ENCODE measurements around the gene DLK2.

DNA sequence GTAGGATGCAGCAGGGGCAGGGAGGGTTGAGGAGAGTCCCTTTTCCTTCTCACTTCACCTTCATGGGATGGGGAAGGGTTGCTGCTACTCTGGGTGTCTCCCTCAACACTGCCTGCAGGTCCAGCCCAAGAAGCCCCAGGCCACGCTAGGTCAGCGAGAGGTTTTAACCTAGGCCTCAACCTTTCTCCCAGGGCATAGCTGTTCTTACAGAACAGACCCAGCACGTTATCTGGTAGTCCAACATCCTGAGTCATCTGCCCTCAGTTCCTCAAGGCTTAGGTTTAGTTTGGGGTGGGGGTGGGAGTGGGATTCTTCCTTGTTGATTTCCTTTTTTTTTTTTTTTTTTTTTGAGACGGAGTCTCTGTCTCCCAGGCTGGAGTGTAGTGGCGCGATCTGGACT lies 39.0 kb upstream of the DLK2 start:
- TF ChIP-seq EZH2 (IDR thresholded peaks at IDR 0.05; ENCODE audit: insufficient read depth, poor library complexity, severe bottlenecking) (no peak), EZH2phosphoT487 (IDR thresholded peaks at IDR 0.05; ENCODE audit: insufficient read depth, low read depth) (no peak)
